HG03159 (cell line): ENCODE measurements around the gene PRKCG.
"Not testable (repeated sequence)": the region's sequence is repeated elsewhere in the genome, so short reads cannot be mapped to it uniquely, and the experiment has no call there.

ENCODE experiments used
- ATAC-seq: cut with Tn5 transposase; IDR thresholded peaks from one replicate; pipeline ENCODE4 v1.9.1; 2021; ENCODE audit warnings: mild to moderate bottlenecking, moderate library complexity; ENCODE audit not compliant: unreplicated experiment

PRKCG gene

GRCh38 chr19:53881482-53882390 lies at the start of gene PRKCG:
Gene PRKCG, plus strand, starts transcription at chr19:53882197. Its CDS starts 298 bp downstream, at chr19:53882495.
- ATAC-seq, result no peak

GRCh38 chr19:53832861-53833260 lies 49.1 kb upstream of the PRKCG start:
- not testable (repeated sequence) for ATAC-seq

GRCh38 chr19:53838446-53838845 lies 43.6 kb upstream of the PRKCG start:
- not testable (repeated sequence) for ATAC-seq

GRCh38 chr19:53840241-53840640 lies 41.8 kb upstream of the PRKCG start:
- ATAC-seq, result not testable (repeated sequence)

- not testable (repeated sequence) for ATAC-seq
These were observed 41.1 kb upstream of the PRKCG start for GRCh38 chr19:53840914-53841313.

GRCh38 chr19:53844849-53845246 lies 37.1 kb upstream of the PRKCG start:
- ATAC-seq, result no peak

GRCh38 chr19:53847555-53847954 lies 34.4 kb upstream of the PRKCG start:
- no peak for ATAC-seq

- ATAC-seq, result no peak
These were observed 32.7 kb upstream of the PRKCG start for GRCh38 chr19:53849237-53849676.

GRCh38 chr19:53853707-53854106 lies 28.3 kb upstream of the PRKCG start:
- ATAC-seq, result peak; percentile 60

GRCh38 chr19:53864308-53864836 lies 17.6 kb upstream of the PRKCG start:
- no peak for ATAC-seq

- no peak for ATAC-seq
These were observed 16.5 kb upstream of the PRKCG start for GRCh38 chr19:53865523-53865917.

GRCh38 chr19:53865918-53866864 lies 15.8 kb upstream of the PRKCG start:
- no peak for ATAC-seq

GRCh38 chr19:53866865-53867224 lies 15.2 kb upstream of the PRKCG start:
- no peak for ATAC-seq

- ATAC-seq, result peak; percentile 74
These were observed 14.5 kb upstream of the PRKCG start, which contains the start of gene MYADM for GRCh38 chr19:53867225-53868090. Gene MYADM, plus strand, starts transcription at chr19:53867883. Its CDS starts 5,647 bp downstream, at chr19:53873530.

GRCh38 chr19:53868091-53868891 lies 13.7 kb upstream of the PRKCG start:
- no peak for ATAC-seq

GRCh38 chr19:53868892-53869804 lies 12.8 kb upstream of the PRKCG start:
- ATAC-seq, result peak; percentile 35

GRCh38 chr19:53869805-53870484 lies 12.1 kb upstream of the PRKCG start:
- ATAC-seq, result not testable (repeated sequence)

GRCh38 chr19:53870485-53870844 lies 11.5 kb upstream of the PRKCG start:
- no peak for ATAC-seq
